ENCODE measurements around the gene PRMT1. TPM values are rescaled to one million over a fixed set of nuclear protein-coding genes. Genes with fewer than 3 reads are reported as not detected.

PRMT1 gene
- total and polyA plus RNA-seq, 2 of the 13 experiments (the other 11 are each of a cell fraction or from before 2014, with no cell fraction given) = 324 to 374 TPM

DNA sequence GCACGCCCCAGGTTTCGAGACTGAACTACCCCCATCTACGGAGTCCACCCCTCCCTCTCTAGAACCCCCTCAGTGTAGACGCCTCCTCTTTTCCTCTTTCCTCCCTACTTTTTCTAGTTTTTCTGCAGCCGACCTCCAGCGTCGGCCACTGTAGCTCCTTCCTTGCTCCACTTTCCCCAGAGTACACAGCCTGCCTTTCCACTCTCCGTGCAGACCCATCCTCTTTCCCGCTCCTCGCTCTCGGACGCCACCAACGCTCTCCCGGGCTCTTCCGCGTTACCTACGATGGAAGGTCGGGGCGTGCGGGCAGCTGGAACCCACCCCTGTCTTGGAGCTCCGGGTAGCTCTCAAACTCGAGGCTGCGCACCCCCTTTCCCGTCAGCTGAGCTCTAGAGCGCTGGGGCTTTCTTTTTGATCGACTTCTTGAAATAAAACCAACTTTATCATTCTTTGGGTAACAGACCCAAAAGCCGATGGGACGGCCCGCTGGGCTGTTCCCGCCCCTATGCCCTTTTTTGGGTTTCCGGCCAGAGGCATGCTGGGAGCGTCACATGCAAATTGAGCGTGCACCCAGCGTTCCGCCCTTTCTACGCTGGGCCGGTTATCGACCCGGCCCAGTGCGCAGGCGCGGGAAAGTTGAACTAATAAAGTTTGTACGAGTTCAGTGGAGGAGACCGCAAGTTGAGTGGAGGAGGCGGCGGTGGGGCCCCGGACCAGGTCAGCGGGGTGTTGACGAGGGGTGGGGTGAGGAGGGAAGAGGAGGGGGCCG is 11.5 kb upstream of the PRMT1 start, which contains the start of the genes BCL2L12 and IRF3 (continued):
- TF ChIP-seq, protein P1, sequence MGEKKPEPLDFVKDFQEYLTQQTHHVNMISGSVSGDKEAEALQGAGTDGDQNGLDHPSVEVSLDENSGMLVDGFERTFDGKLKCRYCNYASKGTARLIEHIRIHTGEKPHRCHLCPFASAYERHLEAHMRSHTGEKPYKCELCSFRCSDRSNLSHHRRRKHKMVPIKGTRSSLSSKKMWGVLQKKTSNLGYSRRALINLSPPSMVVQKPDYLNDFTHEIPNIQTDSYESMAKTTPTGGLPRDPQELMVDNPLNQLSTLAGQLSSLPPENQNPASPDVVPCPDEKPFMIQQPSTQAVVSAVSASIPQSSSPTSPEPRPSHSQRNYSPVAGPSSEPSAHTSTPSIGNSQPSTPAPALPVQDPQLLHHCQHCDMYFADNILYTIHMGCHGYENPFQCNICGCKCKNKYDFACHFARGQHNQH (CRISPR knock-in tag; IDR thresholded peaks at IDR 0.05) = no peak
- TF ChIP-seq ZKSCAN5 (CRISPR knock-in tag; IDR thresholded peaks at IDR 0.05) (no peak), JARID2 (CRISPR knock-in tag; IDR thresholded peaks at IDR 0.05; ENCODE audit: insufficient replicate concordance) (no peak), MYNN (CRISPR knock-in tag; IDR thresholded peaks at IDR 0.05; ENCODE audit: low read depth) (no peak), NFE2L2 (IDR thresholded peaks at IDR 0.05; ENCODE audit: low read length) (no peak), TGIF2 (CRISPR knock-in tag; IDR thresholded peaks at IDR 0.05) (no peak), ZNF546 (CRISPR knock-in tag; conservative IDR thresholded peaks at IDR 0.05) (0 out of 2 replicates have a peak, but pooled peaks have one; percentile 36), DMTF1 (CRISPR knock-in tag; IDR thresholded peaks at IDR 0.05) (0 out of 2 replicates have a peak, but pooled peaks have one; percentile 29), HNRNPL (IDR thresholded peaks at IDR 0.05; ENCODE audit: low read depth, low read length) (no peak), ZNF639 (CRISPR knock-in tag; conservative IDR thresholded peaks at IDR 0.05) (no peak), ZNF510 (CRISPR knock-in tag; IDR thresholded peaks at IDR 0.05; ENCODE audit: low read depth) (peak; percentile 77; the same call in 1 of the 2 replicates), GFI1 (CRISPR knock-in tag; IDR thresholded peaks at IDR 0.05; ENCODE audit: borderline replicate concordance) (no peak), ZNF674 (CRISPR knock-in tag; IDR thresholded peaks at IDR 0.05; ENCODE audit: low read depth) (no peak), NCOA1 (CRISPR knock-in tag; IDR thresholded peaks at IDR 0.05) (no peak), ZNF709 (CRISPR knock-in tag; IDR thresholded peaks at IDR 0.05) (no peak), ZEB1 (IDR thresholded peaks at IDR 0.05; ENCODE audit: insufficient replicate concordance, low read depth) (peak; percentile 14), POLR2A (IDR thresholded peaks at IDR 0.05; ENCODE audit: insufficient read depth in 1 of 2, low read depth in 2 of 2, low read length in 2 of 2) (peak; percentile 32 to 69; a peak in 2 of 4 replicates), ZNF264 (CRISPR knock-in tag; IDR thresholded peaks at IDR 0.05) (peak; percentile 73; the same call in 1 of the 2 replicates), SP140L (CRISPR knock-in tag; IDR thresholded peaks at IDR 0.05; ENCODE audit: borderline replicate concordance) (no peak), ZNF331 (CRISPR knock-in tag; IDR thresholded peaks at IDR 0.05) (no peak), EP300 (IDR thresholded peaks at IDR 0.05; ENCODE audit: low read depth in 2 of 2, low read length in 2 of 2) (no peak), EP300 (CRISPR knock-in tag; IDR thresholded peaks at IDR 0.05; ENCODE audit: borderline replicate concordance) (no peak)
- TF ChIP-seq, protein P2, sequence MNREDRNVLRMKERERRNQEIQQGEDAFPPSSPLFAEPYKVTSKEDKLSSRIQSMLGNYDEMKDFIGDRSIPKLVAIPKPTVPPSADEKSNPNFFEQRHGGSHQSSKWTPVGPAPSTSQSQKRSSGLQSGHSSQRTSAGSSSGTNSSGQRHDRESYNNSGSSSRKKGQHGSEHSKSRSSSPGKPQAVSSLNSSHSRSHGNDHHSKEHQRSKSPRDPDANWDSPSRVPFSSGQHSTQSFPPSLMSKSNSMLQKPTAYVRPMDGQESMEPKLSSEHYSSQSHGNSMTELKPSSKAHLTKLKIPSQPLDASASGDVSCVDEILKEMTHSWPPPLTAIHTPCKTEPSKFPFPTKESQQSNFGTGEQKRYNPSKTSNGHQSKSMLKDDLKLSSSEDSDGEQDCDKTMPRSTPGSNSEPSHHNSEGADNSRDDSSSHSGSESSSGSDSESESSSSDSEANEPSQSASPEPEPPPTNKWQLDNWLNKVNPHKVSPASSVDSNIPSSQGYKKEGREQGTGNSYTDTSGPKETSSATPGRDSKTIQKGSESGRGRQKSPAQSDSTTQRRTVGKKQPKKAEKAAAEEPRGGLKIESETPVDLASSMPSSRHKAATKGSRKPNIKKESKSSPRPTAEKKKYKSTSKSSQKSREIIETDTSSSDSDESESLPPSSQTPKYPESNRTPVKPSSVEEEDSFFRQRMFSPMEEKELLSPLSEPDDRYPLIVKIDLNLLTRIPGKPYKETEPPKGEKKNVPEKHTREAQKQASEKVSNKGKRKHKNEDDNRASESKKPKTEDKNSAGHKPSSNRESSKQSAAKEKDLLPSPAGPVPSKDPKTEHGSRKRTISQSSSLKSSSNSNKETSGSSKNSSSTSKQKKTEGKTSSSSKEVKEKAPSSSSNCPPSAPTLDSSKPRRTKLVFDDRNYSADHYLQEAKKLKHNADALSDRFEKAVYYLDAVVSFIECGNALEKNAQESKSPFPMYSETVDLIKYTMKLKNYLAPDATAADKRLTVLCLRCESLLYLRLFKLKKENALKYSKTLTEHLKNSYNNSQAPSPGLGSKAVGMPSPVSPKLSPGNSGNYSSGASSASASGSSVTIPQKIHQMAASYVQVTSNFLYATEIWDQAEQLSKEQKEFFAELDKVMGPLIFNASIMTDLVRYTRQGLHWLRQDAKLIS (CRISPR knock-in tag; IDR thresholded peaks at IDR 0.05) = no peak

All from HepG2 (cell line).